HUDEP-2 (cell line): ENCODE measurements around the gene SPRR1B.
"Not testable (repeated sequence)": the region's sequence is repeated elsewhere in the genome, so short reads cannot be mapped to it uniquely, and the experiment has no call there.

Source experiments
- DNase-seq, 76 experiments: peaks; one replicate each; lab custom pipeline; 2025; ENCODE audit not compliant: unreplicated experiment in 76 of 76; lab: John Stamatoyannopoulos, UW

Gene SPRR1B

GRCh38 chr1:153030895-153031294 is at the start of gene SPRR1B:
SPRR1B (plus strand) TSS chr1:153031203; CDS start chr1:153032346, 1,143 bp downstream.
- no peak for DNase-seq

- DNase-seq: no peak
These were observed 48.9 kb upstream of the SPRR1B start for GRCh38 chr1:152982076-152982475.

GRCh38 chr1:152983234-152983633 is 47.8 kb upstream of the SPRR1B start:
- DNase-seq: no peak

GRCh38 chr1:152983743-152984142 is 47.3 kb upstream of the SPRR1B start, which contains the start of gene SPRR1A:
SPRR1A (plus strand) TSS chr1:152984081; CDS start chr1:152985231, 1,150 bp downstream.
- no peak for DNase-seq

- no peak for DNase-seq
These were observed 44.4 kb upstream of the SPRR1B start for GRCh38 chr1:152986578-152986977.

GRCh38 chr1:152993186-152993585 is 37.8 kb upstream of the SPRR1B start:
- DNase-seq: no peak

- DNase-seq: no peak
These were observed 35.2 kb upstream of the SPRR1B start for GRCh38 chr1:152995842-152996241.

GRCh38 chr1:152996633-152997400 is 34.2 kb upstream of the SPRR1B start:
- no peak for DNase-seq

- no peak for DNase-seq
These were observed 33.1 kb upstream of the SPRR1B start for GRCh38 chr1:152997901-152998300.

GRCh38 chr1:152998476-152998875 is 32.5 kb upstream of the SPRR1B start:
- DNase-seq: no peak

GRCh38 chr1:152999818-153000217 is 31.2 kb upstream of the SPRR1B start:
- DNase-seq: no peak

GRCh38 chr1:153000294-153000693 is 30.7 kb upstream of the SPRR1B start:
- peak in 1 of 76 experiments; percentile 3 for DNase-seq

- peak in 2 of 76 experiments; percentile 0 to 8 for DNase-seq
These were observed 29.6 kb upstream of the SPRR1B start, which contains the start of gene SPRR3 for GRCh38 chr1:153001382-153001781. SPRR3 (plus strand) TSS chr1:153001749; CDS start chr1:153003021, 1,272 bp downstream.

GRCh38 chr1:153011235-153011758 is 19.7 kb upstream of the SPRR1B start:
- not testable (repeated sequence) for DNase-seq

GRCh38 chr1:153021829-153022228 is 9.2 kb upstream of the SPRR1B start:
- not testable (repeated sequence) for DNase-seq

- DNase-seq: not testable (repeated sequence)
These were observed 8.7 kb upstream of the SPRR1B start for GRCh38 chr1:153022340-153022739.

- no peak for DNase-seq
These were observed 7.9 kb upstream of the SPRR1B start for GRCh38 chr1:153023109-153023508.

- no peak for DNase-seq
These were observed 6.6 kb upstream of the SPRR1B start for GRCh38 chr1:153024413-153024812.

- no peak for DNase-seq
These were observed 5.2 kb upstream of the SPRR1B start for GRCh38 chr1:153025797-153026196.

- DNase-seq: no peak
These were observed 2.2 kb upstream of the SPRR1B start for GRCh38 chr1:153028766-153029165.

GRCh38 chr1:153032073-153032472 is 1.1 kb downstream of the SPRR1B start:
- no peak for DNase-seq

GRCh38 chr1:153032677-153033308 is 1.8 kb downstream of the SPRR1B start:
- peak in 32 of 76 experiments; percentile 5 to 51 (median 23) for DNase-seq
